Measurements from ENCODE around the gene INHBA.

The INHBA gene

GRCh38 chr7:41710838-41711237 lies 7.9 kb upstream of the INHBA start:
- no peak for DNase-seq

- DNase-seq = peak; percentile 11
Measured at GRCh38 chr7:41709621-41710020, 6.7 kb upstream of the INHBA start.

GRCh38 chr7:41708581-41709358 lies 5.9 kb upstream of the INHBA start:
- no peak for DNase-seq

GRCh38 chr7:41706228-41706930 lies 3.5 kb upstream of the INHBA start:
- no peak for DNase-seq

- peak; percentile 78 for DNase-seq
Measured at GRCh38 chr7:41705109-41705901, 2.4 kb upstream of the INHBA start.

- DNase-seq = no peak
Measured at GRCh38 chr7:41701068-41701941, 1.6 kb downstream of the INHBA start.

- no peak for DNase-seq
Measured at GRCh38 chr7:41700044-41700471, 2.8 kb downstream of the INHBA start.

- no peak for DNase-seq
Measured at GRCh38 chr7:41699516-41699915, 3.4 kb downstream of the INHBA start.

- DNase-seq = no peak
Measured at GRCh38 chr7:41698726-41699125, 4.2 kb downstream of the INHBA start.

- DNase-seq = no peak
Measured at GRCh38 chr7:41698114-41698513, 4.8 kb downstream of the INHBA start.

- peak; percentile 2 for DNase-seq
Measured at GRCh38 chr7:41696323-41696916, 6.5 kb downstream of the INHBA start.

GRCh38 chr7:41695661-41696322 lies 7.1 kb downstream of the INHBA start:
- DNase-seq = no peak

GRCh38 chr7:41694495-41694894 lies 8.4 kb downstream of the INHBA start:
- no peak for DNase-seq

- no peak for DNase-seq
Measured at GRCh38 chr7:41693150-41693997, 9.5 kb downstream of the INHBA start.

GRCh38 chr7:41692251-41692650 lies 10.6 kb downstream of the INHBA start:
- DNase-seq = no peak

- DNase-seq = no peak
Measured at GRCh38 chr7:41691286-41692190, 11.4 kb downstream of the INHBA start.

GRCh38 chr7:41689815-41690214 lies 13.1 kb downstream of the INHBA start:
- DNase-seq = no peak

GRCh38 chr7:41688906-41689305 lies 14.0 kb downstream of the INHBA start:
- DNase-seq = no peak

- no peak for DNase-seq
Measured at GRCh38 chr7:41688012-41688625, 14.8 kb downstream of the INHBA start.

Data from NCI-H774 (cell line).